Liver (tissue), 9 donors: ENCODE measurements around the gene NLGN1. TPM values are rescaled to one million over a fixed set of nuclear protein-coding genes. Genes with fewer than 3 reads are reported as not detected.

Experiments used
- DNase-seq: peaks from one replicate; pipeline ENCODE4 v3.0.0-alpha.2; 2017; ENCODE audit warnings: low spot score
- H3K27ac ChIP-seq, 2 donors: one replicate each; pipeline ENCODE4 v1.7.0; 2013; ENCODE audit warnings: inconsistent platforms in 2 of 2, low read length in 2 of 2, control low read depth in 1 of 2, low read depth in 1 of 2, mild to moderate bottlenecking in 1 of 2
- H3K27me3 ChIP-seq, 4 donors: one replicate each; pipeline versions ENCODE4 v1.6.1 to v1.7.0; 2013; ENCODE audit warnings: low read length in 3 of 4, inconsistent platforms in 1 of 4, mild to moderate bottlenecking in 1 of 4, moderate library complexity in 1 of 4; ENCODE audit not compliant: control insufficient read depth in 4 of 4, insufficient read depth in 4 of 4
- H3K36me3 ChIP-seq, 4 donors: one replicate each; pipeline versions ENCODE4 v1.6.1 to v1.7.0; 2013; ENCODE audit warnings: low read length in 3 of 4, mild to moderate bottlenecking in 3 of 4, low read depth in 1 of 4, moderate library complexity in 1 of 4; ENCODE audit not compliant: control insufficient read depth in 4 of 4, insufficient read depth in 3 of 4
- H3K4me1 ChIP-seq, 4 donors: one replicate each; pipeline versions ENCODE4 v1.6.1 to v1.7.0; 2013; ENCODE audit warnings: low read length in 3 of 4, mild to moderate bottlenecking in 3 of 4, moderate library complexity in 1 of 4; ENCODE audit not compliant: control insufficient read depth in 4 of 4, insufficient read depth in 4 of 4
- H3K4me3 ChIP-seq, 3 donors: one replicate each; pipeline versions ENCODE4 v1.6.1 to v1.7.0; 2013; ENCODE audit warnings: low read length in 3 of 3, control low read depth in 1 of 3, low read depth in 1 of 3, mild to moderate bottlenecking in 1 of 3
- H3K9ac ChIP-seq, 2 donors: one replicate each; pipeline ENCODE4 v1.7.0; 2013; ENCODE audit warnings: low read length in 2 of 2, mild to moderate bottlenecking in 2 of 2, moderate library complexity in 2 of 2, control low read depth in 1 of 2, low read depth in 1 of 2
- H3K9me3 ChIP-seq, 4 donors: one replicate each; pipeline versions ENCODE4 v1.6.1 to v1.7.0; 2013; ENCODE audit warnings: low read length in 3 of 4; ENCODE audit not compliant: control insufficient read depth in 4 of 4
- ATF3 ChIP-seq: IDR thresholded peaks from 2 replicates; pipeline ENCODE4 v1.6.1; 2016; ENCODE audit warnings: antibody characterized with exemption
- CTCF ChIP-seq: fragments of 150-350 bp; IDR thresholded peaks from 2 replicates; pipeline ENCODE4 v1.5.1; 2017; ENCODE audit warnings: improper control_type of control experiment, low read depth, low read length; ENCODE audit not compliant: missing input control
- EGR1 ChIP-seq, 2 donors: IDR thresholded peaks; 2 replicates each; pipeline ENCODE4 v1.6.1; 2016 to 2018; ENCODE audit warnings: antibody characterized with exemption in 2 of 2, low read depth in 2 of 2
- FOXA1 ChIP-seq: IDR thresholded peaks from 2 replicates; pipeline ENCODE4 v1.6.1; 2016; ENCODE audit warnings: antibody characterized with exemption
- FOXA2 ChIP-seq: IDR thresholded peaks from 2 replicates; pipeline ENCODE4 v1.6.1; 2016; ENCODE audit warnings: antibody characterized with exemption
- HNF4A ChIP-seq, 2 donors: conservative IDR thresholded peaks; 2 replicates each; pipeline ENCODE4 v1.6.1; 2016; ENCODE audit warnings: antibody characterized with exemption in 2 of 2, mild to moderate bottlenecking in 2 of 2
- HNF4G ChIP-seq: IDR thresholded peaks from 2 replicates; pipeline ENCODE4 v1.6.1; 2016; ENCODE audit warnings: antibody characterized with exemption
- JUND ChIP-seq, 2 donors: IDR thresholded peaks; 2 replicates each; pipeline ENCODE4 v1.6.1; 2016; ENCODE audit warnings: antibody characterized with exemption in 2 of 2
- NR2F2 ChIP-seq: IDR thresholded peaks from 2 replicates; pipeline ENCODE4 v1.6.1; 2016; ENCODE audit warnings: antibody characterized with exemption
- RAD21 ChIP-seq, 2 donors: IDR thresholded peaks; 2 replicates each; pipeline ENCODE4 v1.6.1; 2016; ENCODE audit warnings: antibody characterized with exemption in 2 of 2, mild to moderate bottlenecking in 2 of 2
- REST ChIP-seq: IDR thresholded peaks from 2 replicates; pipeline ENCODE4 v1.6.1; 2016; ENCODE audit warnings: antibody characterized with exemption, mild to moderate bottlenecking
- YY1 ChIP-seq: IDR thresholded peaks from 2 replicates; pipeline ENCODE4 v1.6.1; 2016; ENCODE audit warnings: antibody characterized with exemption, mild to moderate bottlenecking
- WGBS: extraction: QIAGEN DNeasy Blood & Tissue Kit; methylation state at CpG from one replicate; pipeline ENCODE4 v1.1.7; 2013; 5-methylcytosine and 5-hydroxymethylcytosine counted together
- polyA plus RNA-seq, 2 donors: library from polyadenylated mRNA; stranded (reverse) in 1 of 2; unstranded in 1 of 2; fragments of 200-250 nt in 1 of 2; fragments of >200 nt in 1 of 2; fragmentation: Nextera tagmentation in 1 of 2; extraction: Ambion mirVana in 1 of 2; gene quantifications; one replicate each; pipeline versions ENCODE4 v1.2.1 to v1.2.3, GENCODE V29; 2013 to 2015
- total RNA-seq, 2 donors: library from RNA; depleted of rRNA; stranded (reverse); fragments of >200 nt; gene quantifications; one replicate each; pipeline ENCODE4 v1.2.3, GENCODE V29; 2014
- donor health status: healthy.
- donor health status: healthy.
- donor health status: healthy.
- donor health status: healthy.
- donor health status: healthy.

NLGN1 gene
- total and polyA plus RNA-seq, 4 donors = 0.02 to 0.67 (median 0.37) TPM; not detected in 1

- WGBS = 90% methylated on average over 12 of the region's 12 CpGs
Measured at GRCh38 chr3:174232658-174233429, 835.3 kb downstream of the NLGN1 start.

GRCh38 chr3:174233511-174233910, 836.0 kb downstream of the NLGN1 start:
- no peak for DNase-seq
- Histone ChIP-seq H3K36me3 (no peaks in the 10 kb centered on the region), H3K27me3 (no peaks in the 10 kb centered on the region), H3K9ac (no peak overlapping the region), H3K9me3 (no peaks in the 10 kb centered on the region), H3K4me1 (no peaks in the 10 kb centered on the region), H3K4me3 (no peak overlapping the region), H3K27ac (no peak overlapping the region)
- TF ChIP-seq HNF4G (no peak), JUND (IDR thresholded peaks at IDR 0.05) (no peak), FOXA2 (no peak), ATF3 (no peak), CTCF (no peak), RAD21 (IDR thresholded peaks at IDR 0.05) (no peak), FOXA1 (no peak), REST (no peak), YY1 (no peak), EGR1 (IDR thresholded peaks at IDR 0.05; ENCODE audit: low read depth in 2 of 2) (no peak)
- 86% methylated on average over 2 of the region's 2 CpGs for WGBS

More at GRCh38 chr3:174232658-174233429, 835.3 kb downstream of the NLGN1 start:
- no peak for TF ChIP-seq ATF3
- no peak for TF ChIP-seq YY1
- TF ChIP-seq HNF4A (conservative IDR thresholded peaks at IDR 0.05) = no peak
- TF ChIP-seq REST = no peak
- TF ChIP-seq NR2F2 = no peak
- no peaks in the 10 kb centered on the region for H3K27me3 ChIP-seq
- H3K36me3 ChIP-seq = no peaks in the 10 kb centered on the region
- H3K9me3 ChIP-seq = no peaks in the 10 kb centered on the region
- H3K9ac ChIP-seq = no peak overlapping the region
- H3K4me1 ChIP-seq = no peaks in the 10 kb centered on the region
- H3K27ac ChIP-seq = no peak overlapping the region
- no peak overlapping the region for H3K4me3 ChIP-seq
- DNase-seq = no peak
